SIG-M5 treated with dmso at 0.1 percent for 504 hours (cell line): Measurements from ENCODE around the gene RO60.

Source experiments
- DNase-seq: peaks from one replicate; lab custom pipeline; 2025; ENCODE audit not compliant: unreplicated experiment; lab: John Stamatoyannopoulos, UW

Gene RO60

DNA sequence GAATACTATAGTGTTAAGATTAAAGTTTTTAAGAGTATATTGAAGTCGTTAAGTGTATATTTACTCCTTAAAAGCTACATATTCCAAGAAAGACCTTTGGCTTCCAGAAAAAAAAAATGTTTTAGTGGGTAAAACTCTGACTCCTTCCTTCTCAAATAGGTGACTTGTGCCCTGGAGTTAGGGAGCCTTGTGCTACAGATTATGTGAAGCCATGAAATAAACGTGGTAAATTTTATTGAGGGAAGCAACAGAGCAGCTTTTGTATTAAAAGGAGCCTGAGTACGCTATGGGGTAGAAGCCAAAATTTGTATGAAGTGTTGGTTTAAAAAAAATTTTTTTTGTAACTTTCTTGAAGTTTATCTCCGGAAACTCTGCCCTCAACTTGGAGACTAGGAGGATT lies 994 bp downstream of the RO60 start:
- DNase-seq = no peak

DNA sequence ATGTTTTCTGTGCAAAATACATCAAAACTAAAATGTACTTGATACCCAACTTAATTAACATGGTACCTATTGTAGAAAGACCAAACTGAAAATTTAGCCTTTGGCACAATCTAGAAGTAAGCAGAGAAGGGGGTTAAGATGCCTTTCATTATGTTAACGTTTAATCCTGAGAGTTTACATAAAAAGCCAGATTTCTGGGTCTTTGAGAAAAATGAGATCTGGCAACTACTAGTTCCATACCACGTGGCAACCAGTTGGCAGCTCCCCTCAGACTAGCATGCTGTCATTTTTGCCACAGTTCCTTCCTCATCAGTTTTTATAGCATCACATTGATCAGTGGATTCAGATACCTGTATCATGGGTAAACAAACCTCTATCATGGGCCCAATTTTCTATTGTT lies 1.5 kb downstream of the RO60 start:
- peak; percentile 79 for DNase-seq

DNA sequence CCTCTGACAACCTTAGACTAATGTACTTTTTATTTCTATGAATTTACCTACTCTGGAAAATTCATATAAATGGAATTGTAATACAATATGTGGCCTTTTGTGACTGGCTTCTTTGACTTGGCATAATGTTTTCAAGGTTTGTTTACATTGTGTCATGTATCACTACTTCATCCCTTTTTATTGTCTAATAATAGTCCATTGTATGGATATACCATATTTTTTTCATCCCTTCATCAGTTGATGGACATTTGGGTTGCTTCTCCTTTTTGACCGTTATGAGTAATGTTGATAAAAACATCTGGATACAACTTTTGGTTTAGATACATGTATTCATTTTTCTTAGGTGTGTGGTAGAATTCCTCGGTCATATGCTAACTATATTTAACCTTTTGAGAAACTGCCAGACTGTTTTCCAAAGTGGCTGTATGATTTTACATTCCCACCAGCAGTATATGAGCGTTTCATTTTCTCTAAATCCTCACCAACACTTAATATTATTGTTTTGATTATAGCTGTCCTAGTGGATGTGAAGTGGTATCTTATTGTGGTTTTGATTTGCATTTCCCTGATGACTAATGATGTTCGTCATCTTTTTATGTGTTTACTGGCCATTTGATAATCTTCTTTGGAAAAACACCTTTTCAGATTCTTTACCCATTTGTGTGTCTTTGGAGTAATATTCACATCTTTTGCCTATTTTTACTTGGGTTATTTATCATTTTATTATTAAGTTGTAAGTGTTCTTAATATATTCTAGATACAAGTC lies 3.5 kb downstream of the RO60 start:
- DNase-seq = no peak

DNA sequence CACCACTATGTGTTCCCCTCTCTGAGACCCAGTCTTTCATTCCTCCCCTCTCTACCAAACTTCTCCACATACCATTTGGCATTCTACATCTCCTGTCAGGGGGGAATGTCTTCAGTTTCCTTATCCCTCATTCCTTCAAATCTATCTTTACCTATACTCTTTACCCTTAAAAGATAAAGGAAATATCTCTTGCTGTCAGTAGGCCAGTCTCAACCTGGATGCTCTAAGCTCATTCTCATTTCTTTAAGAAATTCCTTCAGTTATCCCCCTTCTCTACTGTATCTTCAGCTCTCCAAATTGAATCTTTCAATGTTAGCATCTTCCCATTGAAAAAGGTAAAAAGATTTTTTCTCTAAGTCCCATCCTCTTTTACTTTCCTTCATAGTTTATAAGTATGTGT lies 6.5 kb downstream of the RO60 start:
- DNase-seq = no peak

DNA sequence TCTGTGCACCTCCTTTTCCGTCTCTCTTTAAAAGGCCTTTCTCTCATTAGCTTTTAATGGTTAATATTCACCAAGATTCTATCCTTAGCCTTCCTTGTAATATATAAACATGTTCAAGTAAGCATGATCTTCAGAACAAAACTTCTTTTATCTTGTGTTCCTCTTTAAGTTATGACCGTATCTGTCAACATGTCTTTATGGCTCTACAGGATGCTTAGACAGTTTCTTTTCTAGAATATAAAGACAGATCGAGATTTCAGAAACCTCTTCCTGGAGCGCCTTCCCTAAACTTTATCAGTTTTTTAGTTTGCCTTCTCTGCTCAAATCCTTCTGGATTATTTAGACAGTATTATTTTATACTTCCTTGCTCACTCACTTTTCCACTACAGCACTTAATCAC lies 7.2 kb downstream of the RO60 start:
- DNase-seq = no peak

DNA sequence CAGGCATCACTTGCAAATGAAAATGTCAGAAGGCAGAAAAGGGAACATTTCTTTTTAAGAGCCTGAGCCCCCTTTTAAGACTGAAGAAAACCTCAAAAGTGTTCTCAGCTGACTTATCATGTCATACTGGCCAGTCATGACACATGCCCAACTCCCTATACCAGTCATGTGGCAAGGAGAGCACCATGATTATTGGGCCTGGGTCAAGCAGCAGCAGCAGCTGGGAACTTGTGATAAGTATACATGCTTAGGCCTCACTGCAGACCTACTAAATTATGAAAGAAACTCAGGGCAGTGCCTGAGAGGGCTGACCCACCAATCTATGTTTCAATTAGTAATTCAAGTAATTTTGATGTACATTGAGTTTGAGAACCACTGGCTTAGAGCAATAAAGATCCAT lies 8.6 kb downstream of the RO60 start:
- DNase-seq = no peak

DNA sequence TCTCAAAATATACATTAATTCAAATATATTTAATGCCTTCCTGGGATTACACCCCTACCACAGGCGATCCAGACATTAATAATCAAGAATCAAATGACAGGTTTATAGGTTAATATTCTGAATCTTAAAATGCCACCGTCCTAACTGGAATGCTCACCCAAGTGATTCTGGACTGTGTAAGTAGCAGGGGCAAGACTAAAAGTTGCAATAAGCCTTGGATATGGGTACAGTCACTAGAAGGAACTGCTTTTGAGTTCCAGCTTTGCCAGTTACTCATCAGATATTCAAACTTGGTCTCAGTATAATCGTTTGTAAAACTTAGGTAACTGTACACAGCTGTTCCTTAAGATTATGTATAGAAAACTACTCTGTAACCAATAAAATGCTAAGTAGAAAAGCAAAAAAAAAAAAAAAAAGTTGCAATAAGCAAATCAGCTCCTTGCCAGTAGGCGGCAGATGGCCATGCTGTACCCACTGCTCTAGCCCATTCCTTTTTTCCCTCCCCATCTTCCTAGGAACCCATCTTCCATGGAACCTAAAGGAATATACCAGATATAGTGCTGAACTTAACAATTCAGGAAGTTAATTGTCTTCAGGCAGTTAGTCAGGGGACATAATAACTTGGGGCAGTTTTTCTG lies 10.5 kb downstream of the RO60 start:
- peak; percentile 23 for DNase-seq

DNA sequence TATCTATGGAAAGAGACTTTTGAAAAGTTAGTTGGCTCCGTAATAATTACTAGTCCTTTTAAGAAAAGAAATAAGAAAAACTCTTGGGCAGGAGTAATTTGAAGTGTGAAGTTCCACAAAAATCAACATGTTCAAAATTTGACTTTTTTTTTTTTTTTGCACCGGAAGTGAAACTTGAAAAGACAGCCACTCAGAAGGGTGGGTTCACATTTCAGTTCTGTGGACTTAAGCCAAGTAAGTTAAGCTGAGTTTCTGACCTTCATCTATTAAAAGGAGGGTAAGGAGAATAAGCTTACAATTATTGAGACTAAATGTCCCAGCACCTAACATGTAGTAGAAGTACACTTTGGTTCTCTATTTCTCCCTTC lies 11.0 kb downstream of the RO60 start:
- DNase-seq = no peak

DNA sequence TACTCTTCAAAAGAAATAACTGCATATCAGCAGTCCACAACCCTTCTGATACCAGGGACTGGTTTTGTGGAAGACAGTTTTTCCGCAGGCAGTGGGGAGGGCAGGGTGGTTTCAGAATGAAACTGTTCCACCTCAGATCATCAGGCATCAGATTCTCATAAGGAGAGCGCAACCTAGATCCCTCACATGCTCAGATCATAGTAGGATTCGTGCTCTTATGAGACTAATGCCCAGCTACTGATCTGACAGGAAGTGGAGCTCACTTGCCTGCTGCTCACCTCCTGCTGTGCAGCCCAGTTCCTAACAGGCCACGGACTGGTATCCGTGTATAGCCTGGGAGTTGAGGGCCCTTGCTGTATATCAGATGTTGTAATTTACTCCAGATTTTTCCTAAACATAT lies 11.5 kb downstream of the RO60 start:
- no peak for DNase-seq

DNA sequence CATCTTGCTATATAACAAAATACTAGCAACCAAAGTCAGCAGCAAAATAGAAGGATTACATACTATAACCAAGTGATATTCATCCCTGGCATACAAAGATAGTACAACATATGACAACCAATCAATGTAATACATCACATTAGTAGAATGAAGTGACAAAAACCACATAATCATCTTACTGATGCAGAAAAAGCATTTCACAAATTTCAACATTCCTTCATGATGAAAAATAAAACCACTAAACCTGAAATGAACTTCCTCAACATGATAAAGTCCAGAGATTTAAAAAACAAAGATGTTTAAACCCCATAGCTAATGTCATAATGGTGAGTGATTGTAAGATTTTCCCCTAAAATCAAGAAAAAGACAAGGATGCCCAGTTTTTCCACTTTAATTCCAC lies 18.6 kb downstream of the RO60 start:
- DNase-seq = no peak

DNA sequence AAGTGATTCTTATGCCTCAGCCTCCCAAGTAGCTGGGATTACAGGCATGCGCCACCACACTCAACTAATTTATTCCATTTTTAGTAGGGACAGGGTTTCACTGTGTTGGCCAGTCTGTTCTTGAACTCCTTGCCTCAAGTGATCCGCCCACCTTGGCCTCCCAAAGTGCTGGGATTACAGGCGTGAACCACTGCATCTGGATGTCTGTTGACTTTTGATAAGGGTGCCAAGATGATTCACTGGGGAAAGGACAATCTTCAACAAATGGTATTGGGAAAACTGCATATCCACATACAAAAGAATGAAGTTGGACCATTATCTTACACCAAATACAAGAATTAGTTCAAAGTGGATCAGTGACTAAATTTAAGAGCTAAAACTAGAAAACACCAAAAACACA lies 19.8 kb downstream of the RO60 start:
- DNase-seq = no peak

DNA sequence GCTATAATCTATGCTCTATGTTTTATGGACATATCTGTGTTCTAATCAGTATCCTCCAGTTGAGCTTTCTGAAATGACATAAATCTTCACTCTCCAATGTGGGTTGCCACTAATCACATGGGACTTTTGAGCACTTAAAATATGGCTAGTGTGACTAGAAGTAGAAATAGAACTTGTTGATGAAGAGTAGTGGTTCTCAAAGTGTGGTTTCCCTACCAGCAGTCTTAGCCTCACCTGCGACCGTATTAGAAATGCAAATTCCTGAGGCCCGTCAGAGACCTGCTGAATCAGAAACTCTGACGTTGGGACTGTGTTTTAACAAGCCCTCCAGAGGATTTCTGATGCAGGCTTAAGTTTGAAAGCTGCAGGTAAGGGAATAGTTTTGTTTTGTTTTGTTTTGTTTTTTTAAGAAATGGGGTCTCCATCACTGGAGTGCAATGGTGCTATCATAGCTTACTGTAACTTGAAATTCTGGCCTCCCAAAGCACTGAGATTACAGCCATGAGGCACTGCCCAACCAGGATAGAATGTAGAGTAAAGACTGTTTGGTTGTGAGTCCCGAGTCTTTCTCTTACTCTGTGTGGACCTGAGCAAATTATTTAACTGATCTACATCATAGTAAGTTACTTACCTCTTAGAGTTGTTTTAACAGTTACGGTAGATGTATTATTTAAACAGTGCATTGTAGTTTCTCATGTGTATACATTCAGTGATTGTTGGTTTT lies 24.1 kb downstream of the RO60 start:
- no peak for DNase-seq

DNA sequence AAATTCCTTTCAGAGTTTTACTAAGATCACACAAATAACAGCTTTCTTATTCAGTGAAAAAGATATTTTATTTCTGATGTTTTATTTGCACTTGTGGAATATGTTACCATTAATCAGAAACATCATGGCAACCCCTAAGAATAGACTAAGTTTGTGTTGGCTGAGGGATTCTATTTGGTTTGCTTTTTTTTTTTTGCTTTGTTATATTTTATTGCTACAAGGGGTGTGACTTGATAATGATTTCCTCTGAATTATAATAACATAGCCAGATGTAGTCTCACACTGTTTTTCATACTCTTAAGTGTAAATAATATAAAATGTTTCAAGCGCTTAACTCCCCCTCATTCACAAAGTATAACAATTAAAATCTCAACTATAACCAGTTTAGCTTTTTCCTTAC lies 25.9 kb downstream of the RO60 start:
- no peak for DNase-seq

DNA sequence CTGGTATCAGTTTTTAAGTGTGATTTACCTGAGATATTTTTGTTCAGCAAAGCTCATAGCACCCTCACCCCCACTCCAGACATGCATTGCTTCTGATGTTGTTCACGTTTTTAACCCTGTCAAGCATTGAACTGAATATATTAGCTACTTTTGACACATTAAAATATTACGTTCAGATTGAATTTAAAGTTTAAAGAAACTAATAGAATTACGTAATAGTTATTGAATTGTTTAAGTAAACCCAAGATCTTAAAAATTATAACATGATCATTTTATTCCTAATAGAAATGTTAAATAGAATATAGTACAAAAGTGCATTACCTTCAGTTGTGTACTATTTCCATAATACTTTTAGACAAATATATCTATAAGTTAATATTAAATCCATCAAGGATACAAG lies 26.9 kb downstream of the RO60 start:
- no peak for DNase-seq

DNA sequence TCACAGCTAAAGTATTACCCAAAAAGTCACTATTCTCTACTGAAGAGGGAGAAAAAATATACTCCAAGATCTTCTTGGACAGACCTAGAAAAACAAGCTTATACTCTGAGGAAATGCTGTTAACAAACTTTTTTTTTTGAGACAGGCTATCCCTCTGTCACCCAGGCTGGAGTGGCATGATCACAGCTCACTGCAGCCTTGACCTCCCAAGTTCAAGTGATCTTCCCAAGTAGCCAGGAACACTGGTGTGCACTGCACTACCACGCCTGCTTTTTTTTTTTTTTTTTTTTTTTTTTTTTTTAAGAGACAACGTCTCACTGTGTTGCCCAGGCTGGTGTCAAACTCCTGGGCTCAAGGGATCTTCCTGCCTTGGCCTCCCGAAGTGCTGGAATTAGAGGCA lies 28.5 kb downstream of the RO60 start:
- DNase-seq = no peak

DNA sequence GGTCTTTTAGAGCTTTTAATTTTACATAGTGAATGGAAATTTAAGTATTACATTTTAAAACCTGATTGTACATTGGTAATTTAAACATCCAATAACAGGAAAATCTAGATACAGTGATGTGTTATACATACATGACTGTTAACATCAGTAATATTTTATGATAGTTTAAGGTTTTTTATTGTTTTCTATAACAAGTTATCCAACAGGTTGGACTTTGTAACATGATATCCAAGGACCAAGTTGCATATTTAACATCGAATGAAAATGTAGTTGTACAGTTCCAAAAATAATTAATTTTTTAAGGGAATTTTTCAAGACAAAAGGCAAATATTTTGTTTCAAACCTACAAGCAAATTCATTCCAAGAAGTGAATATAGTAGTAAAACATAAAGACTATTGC lies 31.5 kb downstream of the RO60 start:
- no peak for DNase-seq

DNA sequence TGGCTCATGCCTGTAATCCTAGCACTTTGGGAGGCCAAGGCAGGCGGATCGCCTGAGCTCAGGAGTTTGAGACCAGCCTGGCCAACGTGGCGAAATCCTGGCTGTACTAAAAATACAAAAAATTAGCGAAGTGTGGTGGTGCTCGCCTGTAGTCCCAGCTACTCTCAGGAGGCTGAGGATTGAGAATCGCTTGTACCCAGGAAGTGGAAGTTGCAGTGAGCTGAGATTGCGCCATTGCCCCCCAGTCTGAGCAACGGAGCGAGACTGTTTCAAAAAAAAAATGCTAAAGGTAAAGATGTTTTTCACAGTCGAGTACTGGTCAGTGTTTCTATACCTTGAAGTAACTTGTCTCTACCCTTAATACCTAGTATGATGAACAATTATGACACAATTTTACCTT lies 34.7 kb downstream of the RO60 start:
- DNase-seq = no peak

DNA sequence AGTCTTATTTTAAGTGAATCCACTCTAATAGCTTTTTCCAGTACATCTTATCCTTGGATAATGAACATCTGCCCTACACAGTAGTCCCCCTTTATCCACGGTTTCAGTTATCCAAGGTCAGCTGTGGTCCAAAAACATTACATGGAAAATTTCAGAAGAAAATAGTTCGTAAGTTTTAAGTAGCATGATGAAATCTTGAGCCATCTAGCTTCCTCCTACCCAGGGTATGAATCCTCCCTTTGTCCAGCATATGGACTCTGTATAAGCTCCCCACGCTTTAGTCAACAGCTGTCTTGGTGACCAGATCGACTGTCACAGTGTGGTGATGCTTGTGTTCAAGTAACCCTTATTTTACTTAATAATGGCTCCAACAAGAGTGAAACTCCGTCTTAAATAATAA lies 43.2 kb downstream of the RO60 start:
- no peak for DNase-seq

DNA sequence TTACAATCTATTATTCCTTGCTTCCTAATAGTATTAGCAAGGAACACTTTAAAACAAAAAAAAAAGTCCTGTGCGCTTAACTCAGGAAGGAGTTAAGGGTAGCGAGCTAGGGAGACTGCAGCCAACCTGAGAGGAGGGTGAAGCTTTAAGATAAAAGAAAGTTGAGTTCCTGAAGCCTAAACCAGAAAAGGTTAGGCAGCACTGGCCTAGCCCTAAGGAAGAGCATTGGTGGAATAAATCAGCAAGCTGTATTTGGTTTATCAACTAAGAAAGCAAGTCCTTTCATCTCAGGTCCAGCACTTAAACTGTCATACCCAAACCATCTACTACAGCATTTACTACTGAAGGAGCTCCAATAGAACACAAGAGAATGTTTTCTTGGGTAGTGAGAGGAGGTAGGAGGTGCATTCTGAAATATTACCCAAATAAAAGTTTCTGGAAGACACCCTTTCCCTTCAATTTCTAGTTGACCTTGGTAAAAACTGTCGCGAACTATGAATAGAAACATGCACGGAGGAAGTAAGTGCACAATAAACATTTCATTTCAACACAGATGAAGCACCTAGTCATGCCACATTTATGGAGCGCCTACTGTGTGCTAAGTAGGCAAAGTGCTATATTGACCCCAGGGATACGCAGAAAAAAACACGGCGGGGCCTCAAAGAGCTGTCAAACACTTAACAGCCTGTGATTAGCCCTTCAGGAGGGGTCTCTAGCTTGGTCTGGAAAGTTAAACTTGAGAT lies 44.5 kb downstream of the RO60 start:
- peak; percentile 24 for DNase-seq

DNA sequence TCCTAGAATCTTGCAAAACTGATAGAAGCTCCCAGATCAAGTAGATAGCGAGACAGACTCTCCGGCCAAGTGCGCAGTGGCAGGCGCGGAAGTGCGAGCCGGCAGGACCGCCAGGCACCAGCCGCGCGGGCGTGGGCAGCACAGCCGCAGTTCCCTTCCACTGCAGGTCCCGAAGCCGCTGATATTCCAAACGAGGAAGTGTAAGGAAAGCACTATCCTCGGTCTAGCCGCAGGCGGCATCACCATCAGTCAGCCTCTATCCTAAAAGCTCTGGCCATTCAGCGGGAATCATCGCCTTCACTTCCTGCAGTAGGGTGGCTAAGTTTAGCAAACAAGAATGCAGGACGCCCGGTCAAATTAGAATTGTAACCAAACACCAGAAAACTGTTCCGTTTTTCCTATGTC lies 45.1 kb downstream of the RO60 start:
- DNase-seq = peak; percentile 70

DNA sequence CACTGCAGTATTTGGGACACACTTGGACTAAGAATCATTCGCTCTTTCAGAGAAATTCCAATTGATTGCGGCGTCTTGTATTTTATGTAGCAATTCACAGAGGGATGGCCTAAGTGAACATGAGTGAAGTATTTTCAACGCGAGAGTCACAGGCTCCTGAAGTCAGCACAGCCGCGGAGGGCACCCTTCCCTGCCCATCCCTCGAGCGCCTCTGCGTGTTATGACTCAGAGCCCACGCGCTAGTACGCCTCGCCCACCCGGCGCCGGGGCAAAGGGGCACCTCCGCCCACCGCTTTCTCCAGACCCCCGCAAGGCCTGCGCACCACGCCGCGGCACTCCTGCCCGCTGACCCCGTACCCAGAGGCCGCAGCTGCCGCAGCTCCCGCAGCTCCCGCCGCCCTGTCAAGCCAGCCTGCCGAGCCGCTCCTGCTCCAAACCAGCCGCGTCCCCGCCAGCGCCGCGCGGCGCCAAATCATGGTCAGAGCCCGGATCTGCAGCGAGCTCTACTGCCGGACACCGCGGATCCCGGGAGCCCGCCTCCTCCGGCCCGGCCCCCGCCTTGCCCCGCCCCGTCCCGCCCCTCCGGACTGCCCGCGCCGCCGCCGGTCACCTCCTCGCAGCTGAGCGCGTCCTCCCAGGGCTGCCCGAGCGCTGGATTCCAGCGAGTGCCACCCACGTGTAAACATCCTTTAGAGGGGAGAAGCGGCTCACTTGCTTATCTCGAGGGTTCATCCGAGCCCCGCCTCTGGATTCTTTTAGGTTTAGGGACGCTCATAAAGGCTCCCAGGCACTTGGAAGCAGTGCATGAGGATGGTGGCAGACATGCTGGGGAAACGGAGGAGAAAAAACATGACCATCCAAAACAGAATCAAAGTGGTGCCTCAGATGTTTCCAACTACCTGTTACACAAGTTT lies 45.8 kb downstream of the RO60 start, which contains the start of gene GLRX2:
Gene GLRX2 (minus strand): TSS at position 508 of the 914 bp plus-strand sequence. CDS start 32 bp downstream, at position 476.
- DNase-seq = peak; percentile 77
